HL-60/S4 (cell line): ENCODE results near the gene NHSL1.

Experiments
- in situ Hi-C: fragments of 300-500 bp; cut with MboI; formaldehyde crosslinking; loops from 2 replicates; pipeline ENCODE4 v1.14.3; 2022; ENCODE audit warnings: low sequenced_read_pairs

The NHSL1 gene

GRCh38 chr6:138525355-138525754, 26.1 kb upstream of the NHSL1 start:
- in situ Hi-C loops, result no loop called here

DNA sequence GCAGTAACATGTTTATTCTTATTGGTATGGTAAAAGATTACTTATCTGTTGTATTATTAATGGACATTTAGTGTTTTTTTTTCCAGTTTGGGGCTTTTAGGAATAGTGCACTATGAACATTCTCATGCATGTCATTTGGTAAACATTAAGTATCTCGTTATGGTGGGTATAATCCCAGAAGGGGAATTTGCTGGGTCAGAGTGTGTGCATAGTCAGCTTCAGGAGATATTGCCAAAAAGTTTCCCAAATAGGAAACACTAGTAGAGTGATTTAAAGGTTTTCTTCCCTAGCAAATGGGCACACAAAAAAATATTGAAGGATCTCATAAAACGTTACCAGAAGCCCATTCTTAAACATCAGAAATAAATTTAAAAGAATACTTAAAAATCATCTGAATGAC, 25.2 kb upstream of the NHSL1 start:
- in situ Hi-C loops, result no loop called here

GRCh38 chr6:138523347-138524210, 24.3 kb upstream of the NHSL1 start:
- in situ Hi-C loops, result no loop called here

DNA sequence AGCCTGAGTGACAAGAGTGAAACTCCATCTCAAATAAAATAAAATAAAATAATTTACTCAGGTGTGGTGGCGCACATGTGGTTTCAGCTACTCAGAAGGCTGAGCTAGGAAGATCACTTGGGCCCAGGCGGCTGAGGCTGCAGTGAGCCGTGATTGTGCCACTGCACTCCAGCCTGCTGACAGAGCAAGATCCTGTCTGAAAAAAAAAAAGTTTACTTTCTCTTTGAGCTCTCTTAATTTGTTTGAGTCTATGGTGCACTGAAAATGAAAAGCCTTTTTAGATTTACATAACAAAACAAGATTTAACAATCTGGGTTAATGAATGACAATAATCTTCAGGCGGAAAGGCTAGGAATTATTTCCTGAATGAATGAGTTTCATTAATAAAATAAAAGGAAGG, 23.3 kb upstream of the NHSL1 start:
- in situ Hi-C loops, result no loop called here

DNA sequence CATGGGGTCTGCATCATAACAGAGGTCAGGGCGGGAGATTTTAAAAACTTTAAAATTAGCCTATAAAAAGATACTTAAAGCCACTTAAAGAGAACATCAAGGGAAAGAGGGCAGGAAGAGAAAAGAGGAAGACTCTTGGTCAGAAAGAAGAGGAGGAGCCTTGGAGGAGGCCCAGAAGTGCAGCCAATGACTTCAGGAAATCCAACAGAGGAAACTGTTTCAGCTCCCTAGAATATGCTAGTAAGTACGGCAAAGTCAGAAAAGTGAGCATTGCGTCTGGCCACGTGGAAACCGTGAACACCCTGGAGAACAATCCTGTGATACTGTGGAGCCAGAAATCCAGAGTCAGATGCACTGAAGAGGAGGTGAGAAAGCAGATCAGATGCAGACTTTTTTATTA, 22.5 kb upstream of the NHSL1 start:
- in situ Hi-C loops, result no loop called here

- in situ Hi-C loops, result no loop called here
Observed at GRCh38 chr6:138520463-138520862, 21.2 kb upstream of the NHSL1 start.

- in situ Hi-C loops, result no loop called here
Observed at GRCh38 chr6:138518054-138518453, 18.8 kb upstream of the NHSL1 start.

DNA sequence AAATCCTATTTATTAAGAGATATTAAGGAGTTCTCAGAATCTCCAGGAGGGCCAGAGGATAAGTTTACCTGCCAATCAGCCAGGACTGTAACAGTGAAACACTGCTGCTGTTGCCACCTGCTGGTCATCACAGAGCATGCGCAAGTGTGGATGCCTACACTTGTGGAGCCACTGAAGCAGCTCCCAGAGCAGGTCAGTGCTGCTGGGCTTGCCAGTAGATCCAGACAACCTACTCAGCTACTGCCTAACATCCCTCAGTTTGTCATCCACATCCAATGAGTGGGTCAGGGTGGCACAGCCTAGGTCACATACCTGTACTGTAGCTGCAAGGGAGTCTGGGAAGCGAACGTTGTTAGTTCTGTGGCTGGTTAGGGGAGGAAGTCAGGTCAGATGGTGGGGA, 18.3 kb upstream of the NHSL1 start:
- in situ Hi-C loops, result no loop called here

DNA sequence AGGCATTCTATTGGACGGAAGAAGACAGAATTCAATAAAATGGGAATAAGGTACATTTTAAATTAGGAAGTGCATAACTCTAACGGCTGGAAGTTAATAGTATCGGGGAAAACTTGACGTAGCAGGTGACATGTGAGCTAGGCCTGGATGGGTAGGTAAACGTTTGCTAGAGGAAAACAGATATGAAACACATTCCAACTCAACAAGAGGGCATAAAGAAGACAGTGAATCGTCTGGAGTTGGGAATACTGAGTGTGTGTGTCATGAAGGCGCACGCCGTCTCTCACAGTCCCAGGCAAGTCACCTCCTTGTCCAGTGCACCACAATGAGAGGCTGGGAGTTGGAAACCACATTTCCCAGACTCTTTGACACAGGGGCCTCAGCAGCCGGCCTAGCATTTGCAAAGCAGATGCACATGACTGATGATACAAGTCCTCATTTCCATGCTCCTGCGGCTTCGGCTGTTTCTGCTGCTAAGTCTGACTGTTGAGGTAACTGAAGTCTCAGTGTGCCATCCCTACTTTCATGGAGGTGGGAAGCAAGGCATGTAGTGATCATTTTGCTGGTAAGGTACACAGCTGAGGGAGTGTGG, 16.5 kb upstream of the NHSL1 start:
- in situ Hi-C loops, result no loop called here

- in situ Hi-C loops, result no loop called here
Observed at GRCh38 chr6:138514860-138515540, 15.7 kb upstream of the NHSL1 start.

- in situ Hi-C loops, result no loop called here
Observed at GRCh38 chr6:138512609-138513008, 13.3 kb upstream of the NHSL1 start.

DNA sequence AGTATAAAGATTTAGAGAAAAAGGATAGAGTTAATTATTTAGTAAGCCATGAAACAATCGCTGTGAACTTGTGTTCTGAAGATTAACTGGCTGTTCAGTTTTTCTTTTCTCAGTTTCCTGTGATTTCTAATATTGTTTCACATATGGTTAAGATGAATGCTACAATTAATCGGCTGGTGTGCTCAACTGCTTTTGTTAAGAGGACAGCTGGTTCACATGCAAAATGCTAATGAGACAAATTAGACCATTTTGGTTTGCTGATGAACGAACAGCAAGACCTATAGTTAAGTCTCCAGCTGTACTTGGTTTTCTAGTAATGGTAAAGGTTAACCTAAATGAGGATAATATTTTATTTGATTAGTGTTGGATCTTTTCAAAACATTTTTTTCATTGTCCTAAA, 10.8 kb upstream of the NHSL1 start:
- in situ Hi-C loops, result no loop called here

DNA sequence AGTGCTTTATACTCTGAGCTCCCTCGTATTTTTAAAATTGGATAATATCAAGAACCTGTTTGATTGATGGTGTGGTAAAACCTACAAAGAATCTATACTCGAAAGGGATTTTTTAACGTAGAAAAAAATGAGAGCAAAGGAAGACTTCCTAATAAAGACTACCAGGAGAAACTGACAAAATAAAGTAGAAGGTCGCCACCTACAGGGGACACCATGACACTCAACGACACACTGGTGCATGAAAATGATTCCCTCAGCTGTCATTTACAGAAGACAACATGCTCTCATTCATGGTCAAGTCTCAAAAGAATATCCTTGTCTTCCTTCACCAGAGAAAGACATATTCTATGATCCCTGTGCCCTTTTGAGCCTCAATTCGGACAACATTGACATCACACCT, 10.1 kb upstream of the NHSL1 start:
- in situ Hi-C loops, result loop anchor here (5.0 kb wide), 2 partner anchors 77 to 392 kb away; no protein-coding TSS in a partner anchor

DNA sequence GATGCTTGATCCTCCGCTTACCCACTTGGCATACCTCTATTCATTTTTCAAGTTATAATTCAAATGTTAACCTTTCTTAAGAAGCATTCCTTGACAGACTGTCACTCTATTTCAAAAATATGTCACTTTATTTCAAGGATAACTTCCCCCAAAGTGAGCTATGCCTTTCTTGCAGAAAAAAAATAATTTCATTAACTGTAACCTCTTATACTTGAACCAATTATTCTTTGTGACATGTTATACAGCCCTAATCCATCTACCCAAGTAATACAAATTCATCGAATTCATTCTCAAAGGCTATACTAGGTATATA, 9.3 kb upstream of the NHSL1 start:
- in situ Hi-C loops, result loop anchor here (5.0 kb wide), 2 partner anchors 76 to 391 kb away; no protein-coding TSS in a partner anchor

- in situ Hi-C loops, result loop anchor here (5.0 kb wide), 2 partner anchors 76 to 391 kb away; no protein-coding TSS in a partner anchor
Observed at GRCh38 chr6:138507977-138508675, 8.8 kb upstream of the NHSL1 start.

GRCh38 chr6:138504764-138505689, 5.7 kb upstream of the NHSL1 start:
- in situ Hi-C loops, result loop anchor here (5.0 kb wide), 2 partner anchors 73 to 388 kb away; no protein-coding TSS in a partner anchor

GRCh38 chr6:138503881-138504680, 4.8 kb upstream of the NHSL1 start:
- in situ Hi-C loops, result no loop called here

DNA sequence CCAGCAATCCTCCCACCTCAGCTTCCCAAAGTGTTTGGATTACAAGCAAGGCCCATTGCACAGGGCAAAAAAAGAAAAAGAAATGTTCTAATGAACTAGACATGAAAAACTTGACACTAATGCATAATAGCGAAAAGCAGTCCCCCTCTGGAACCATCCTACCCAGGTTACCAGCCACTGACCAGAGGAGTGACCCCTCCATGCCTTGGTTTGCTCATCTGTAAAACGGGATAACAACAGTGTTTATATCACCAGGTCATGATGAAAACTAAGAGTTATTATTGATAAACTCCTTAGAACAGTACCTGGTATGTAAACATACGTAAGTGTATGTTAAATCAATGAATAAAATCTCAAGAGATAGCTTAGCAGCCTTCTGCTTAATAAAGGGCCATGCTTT, 3.3 kb upstream of the NHSL1 start:
- in situ Hi-C loops, result no loop called here

- in situ Hi-C loops, result no loop called here
Observed at GRCh38 chr6:138500867-138501446, 1.7 kb upstream of the NHSL1 start.
